Skeletal muscle cell (primary cell): ENCODE results near the gene UTP3.

ENCODE experiments used
- DNase-seq: peaks from one replicate; pipeline ENCODE4 v3.0.0-alpha.2; 2010; ENCODE audit warnings: low read depth
- H3K4me3 ChIP-seq: 2 replicates; pipeline ENCODE4 v1.5.1; 2011; ENCODE audit warnings: low read depth, mild to moderate bottlenecking, control low read depth, low read length, moderate library complexity

UTP3 gene

GRCh38 chr4:70739496-70740337 is 51.4 kb downstream of the UTP3 start:
- no peak overlapping the region for H3K4me3 ChIP-seq
- no peak for DNase-seq
